ENCODE results near the gene PTPRD. TPM values are rescaled to one million over a fixed set of nuclear protein-coding genes. Genes with fewer than 3 reads are reported as not detected.

PTPRD gene
- total RNA-seq, 1 donor from 2014 or later, result 30.8 TPM

GRCh38 chr9:8428389-8428788 is 2184.4 kb downstream of the PTPRD start:
- no peaks in the 10 kb centered on the region for H3K9me3 ChIP-seq
- H3K27me3 ChIP-seq, result no peaks in the 10 kb centered on the region
- H3K36me3 ChIP-seq, result no peaks in the 10 kb centered on the region
- H3K4me1 ChIP-seq, result no peaks in the 10 kb centered on the region
- ATAC-seq (no peak), DNase-seq (no peak)
- TF ChIP-seq, protein P1, sequence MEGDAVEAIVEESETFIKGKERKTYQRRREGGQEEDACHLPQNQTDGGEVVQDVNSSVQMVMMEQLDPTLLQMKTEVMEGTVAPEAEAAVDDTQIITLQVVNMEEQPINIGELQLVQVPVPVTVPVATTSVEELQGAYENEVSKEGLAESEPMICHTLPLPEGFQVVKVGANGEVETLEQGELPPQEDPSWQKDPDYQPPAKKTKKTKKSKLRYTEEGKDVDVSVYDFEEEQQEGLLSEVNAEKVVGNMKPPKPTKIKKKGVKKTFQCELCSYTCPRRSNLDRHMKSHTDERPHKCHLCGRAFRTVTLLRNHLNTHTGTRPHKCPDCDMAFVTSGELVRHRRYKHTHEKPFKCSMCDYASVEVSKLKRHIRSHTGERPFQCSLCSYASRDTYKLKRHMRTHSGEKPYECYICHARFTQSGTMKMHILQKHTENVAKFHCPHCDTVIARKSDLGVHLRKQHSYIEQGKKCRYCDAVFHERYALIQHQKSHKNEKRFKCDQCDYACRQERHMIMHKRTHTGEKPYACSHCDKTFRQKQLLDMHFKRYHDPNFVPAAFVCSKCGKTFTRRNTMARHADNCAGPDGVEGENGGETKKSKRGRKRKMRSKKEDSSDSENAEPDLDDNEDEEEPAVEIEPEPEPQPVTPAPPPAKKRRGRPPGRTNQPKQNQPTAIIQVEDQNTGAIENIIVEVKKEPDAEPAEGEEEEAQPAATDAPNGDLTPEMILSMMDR (IDR thresholded peaks at IDR 0.05), result no peak
- no peak overlapping the region for H3K4me3 ChIP-seq
- H3K27ac ChIP-seq, result no peak overlapping the region
- intact Hi-C loops (cut with DNase I), result loop anchor here (10.0 kb wide), 1 partner anchor 56 kb away; no protein-coding TSS in a partner anchor

DNA sequence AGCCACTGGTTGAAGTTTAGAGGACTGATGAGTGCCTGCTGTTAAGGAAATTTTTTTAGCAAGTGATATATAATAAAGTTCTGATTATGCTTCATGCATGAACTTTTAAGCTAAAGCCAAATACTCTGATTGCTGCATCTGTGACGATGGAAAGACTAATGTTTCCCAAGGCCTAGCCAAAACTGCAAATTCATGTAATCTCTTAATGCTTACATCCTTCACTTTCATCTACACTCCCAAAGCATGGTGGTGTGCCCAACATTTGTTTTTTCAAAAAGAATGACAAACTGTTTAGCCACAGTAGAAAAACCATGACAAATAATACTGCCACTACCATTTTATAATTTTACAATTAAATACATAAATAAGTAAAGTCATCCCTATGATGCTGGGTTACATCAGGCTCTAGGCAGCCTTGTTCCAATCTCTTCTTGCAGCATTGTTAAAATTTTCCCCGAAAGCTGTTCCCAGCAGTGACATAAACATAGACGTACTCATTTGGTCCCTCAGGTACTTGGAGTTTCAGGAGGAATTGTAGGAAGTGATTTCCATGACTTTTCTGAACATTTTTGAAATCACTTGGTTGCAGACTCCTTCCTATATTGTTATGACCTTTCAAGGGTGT is 2187.9 kb downstream of the PTPRD start:
- Histone ChIP-seq H3K4me3 (no peak overlapping the region), H3K4me1 (no peaks in the 10 kb centered on the region), H3K27me3 (no peaks in the 10 kb centered on the region), H3K27ac (no peak overlapping the region), H3K36me3 (no peaks in the 10 kb centered on the region), H3K9me3 (no peaks in the 10 kb centered on the region)
- DNase-seq (no peak), ATAC-seq (no peak)
- intact Hi-C loops (cut with DNase I), result loop anchor here (10.0 kb wide), 1 partner anchor 60 kb away; no protein-coding TSS in a partner anchor
- TF ChIP-seq, protein P1 (IDR thresholded peaks at IDR 0.05), result no peak

DNA sequence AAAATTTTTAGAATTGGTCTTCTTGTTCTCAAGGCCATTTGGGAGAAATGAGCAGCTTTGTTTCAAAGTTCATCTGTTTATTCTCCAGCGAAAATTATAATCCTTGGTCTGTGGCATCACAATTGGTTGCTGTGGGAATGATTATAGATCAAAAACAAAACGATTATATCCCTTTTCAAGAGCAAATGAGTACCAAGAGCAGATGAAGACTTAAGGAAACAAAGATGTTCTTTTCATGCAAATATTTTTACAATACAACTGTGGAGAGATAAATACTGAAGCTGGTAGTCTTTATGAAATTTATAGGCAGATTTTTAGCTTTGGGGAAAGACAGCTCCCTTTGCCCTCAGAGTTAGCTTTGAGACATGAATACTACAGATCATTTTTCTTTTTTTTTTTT is 2192.4 kb downstream of the PTPRD start:
- ATAC-seq (no peak), DNase-seq (no peak)
- Histone ChIP-seq H3K9me3 (no peaks in the 10 kb centered on the region), H3K27me3 (no peaks in the 10 kb centered on the region), H3K4me1 (no peaks in the 10 kb centered on the region), H3K36me3 (no peaks in the 10 kb centered on the region), H3K4me3 (no peak overlapping the region), H3K27ac (no peak overlapping the region)
- intact Hi-C loops (cut with DNase I), result loop anchor here (10.0 kb wide), 1 partner anchor 64 kb away; no protein-coding TSS in a partner anchor
- TF ChIP-seq, protein P1 (IDR thresholded peaks at IDR 0.05), result no peak

DNA sequence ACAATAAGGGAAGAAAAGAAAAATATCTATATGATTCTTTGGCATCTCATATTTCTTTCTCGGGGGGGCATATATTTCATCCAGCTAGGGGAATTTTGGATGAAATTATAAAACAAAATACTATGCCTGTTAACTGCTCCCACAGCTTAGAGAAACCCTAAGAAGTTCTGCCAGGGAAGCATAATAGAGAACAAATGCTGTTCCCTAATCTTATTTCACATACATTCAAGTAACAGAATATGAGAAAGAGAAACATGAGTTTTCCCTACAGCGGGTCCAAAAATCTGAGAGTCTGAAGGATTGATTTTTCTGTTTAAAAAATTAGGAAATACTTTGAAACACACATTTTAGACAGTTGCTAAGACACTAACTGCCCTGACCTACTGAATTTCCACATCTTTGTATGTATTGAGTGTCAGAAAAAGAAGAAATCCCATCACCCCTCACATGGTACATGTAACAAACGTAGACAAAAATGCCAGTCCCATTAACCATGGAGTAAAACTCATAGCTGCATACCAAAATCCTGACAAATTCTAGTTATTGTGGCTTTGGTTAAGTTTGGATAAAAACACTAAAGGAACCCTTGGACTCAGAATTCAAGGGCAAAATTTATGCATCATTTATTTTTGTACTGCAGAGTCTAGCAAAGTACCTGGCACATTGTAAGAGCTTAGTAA is 2193.1 kb downstream of the PTPRD start:
- Histone ChIP-seq H3K27ac (no peak overlapping the region), H3K4me3 (no peak overlapping the region), H3K4me1 (no peaks in the 10 kb centered on the region), H3K9me3 (no peaks in the 10 kb centered on the region), H3K27me3 (no peaks in the 10 kb centered on the region), H3K36me3 (no peaks in the 10 kb centered on the region)
- ATAC-seq, result no peak
- DNase-seq, result no peak
- intact Hi-C loops (cut with DNase I), result loop anchor here (10.0 kb wide), 1 partner anchor 65 kb away; no protein-coding TSS in a partner anchor
- TF ChIP-seq, protein P1 (IDR thresholded peaks at IDR 0.05), result no peak

DNA sequence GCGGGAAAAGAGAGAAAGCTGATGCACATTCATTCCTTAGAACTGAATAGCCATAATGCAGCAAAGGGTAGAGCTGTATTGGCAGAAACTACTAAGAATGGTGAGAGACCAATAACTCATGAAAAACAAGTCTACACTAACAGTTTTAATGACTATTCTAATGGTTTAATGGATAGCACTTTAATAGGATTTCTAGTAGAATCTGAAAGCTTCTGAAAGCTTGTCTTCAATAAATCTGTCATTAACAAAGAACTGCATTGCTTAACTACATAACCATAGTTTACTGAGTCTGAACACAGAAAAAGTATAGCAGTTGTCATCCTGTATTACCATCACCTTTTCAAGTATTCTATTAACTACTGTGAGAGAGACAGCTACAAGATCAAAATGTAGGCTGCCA is 2195.5 kb downstream of the PTPRD start:
- Histone ChIP-seq H3K36me3 (no peaks in the 10 kb centered on the region), H3K4me1 (no peaks in the 10 kb centered on the region), H3K9me3 (no peaks in the 10 kb centered on the region), H3K27me3 (no peaks in the 10 kb centered on the region), H3K27ac (no peak overlapping the region), H3K4me3 (no peak overlapping the region)
- intact Hi-C loops (cut with DNase I), result no loop called here
- no peak for DNase-seq
- ATAC-seq, result no peak
- TF ChIP-seq, protein P1 (IDR thresholded peaks at IDR 0.05), result no peak
